H9 (cell line): Measurements from ENCODE around the gene COG8. TPM values are rescaled to one million over a fixed set of nuclear protein-coding genes. Genes with fewer than 3 reads are reported as not detected.

Experiments used
- DNase-seq: peaks from one replicate; pipeline ENCODE4 v3.0.0-alpha.2; 2017
- H2AFZ ChIP-seq: one replicate; pipeline ENCODE4 v1.6.1; 2013; ENCODE audit warnings: mild to moderate bottlenecking, low read length, control low read depth, moderate library complexity
- H2AK5ac ChIP-seq: 2 replicates; pipeline ENCODE4 v1.6.1; 2013; ENCODE audit warnings: low read length, control low read depth, mixed read lengths; ENCODE audit not compliant: insufficient read length
- H2BK120ac ChIP-seq: one replicate; pipeline ENCODE4 v1.6.1; 2013; ENCODE audit warnings: low read depth, mild to moderate bottlenecking, low read length, control low read depth, inconsistent platforms; ENCODE audit not compliant: poor library complexity, severe bottlenecking
- H2BK12ac ChIP-seq: 2 replicates; pipeline ENCODE4 v1.6.1; 2013; ENCODE audit warnings: low read length, control low read depth, mixed read lengths, low read depth; ENCODE audit not compliant: insufficient read length
- H2BK15ac ChIP-seq: 2 replicates; pipeline ENCODE4 v1.6.1; 2013; ENCODE audit warnings: low read depth, low read length, control low read depth
- H2BK20ac ChIP-seq: one replicate; pipeline ENCODE4 v1.6.1; 2013; ENCODE audit warnings: low read depth, mild to moderate bottlenecking, low read length, control low read depth, inconsistent platforms; ENCODE audit not compliant: poor library complexity, severe bottlenecking
- H2BK5ac ChIP-seq: 2 replicates; pipeline ENCODE4 v1.6.1; 2013; ENCODE audit warnings: low read length, control low read depth, mixed read lengths; ENCODE audit not compliant: insufficient read length
- H3K14ac ChIP-seq: 2 replicates; pipeline ENCODE4 v1.6.1; 2013; ENCODE audit warnings: low read length, control low read depth; ENCODE audit not compliant: insufficient read depth
- H3K18ac ChIP-seq: 2 replicates; pipeline ENCODE4 v1.6.1; 2013; ENCODE audit warnings: low read depth, mild to moderate bottlenecking, mixed read lengths, low read length, control low read depth; ENCODE audit not compliant: insufficient read length
- H3K23ac ChIP-seq: 2 replicates; pipeline ENCODE4 v1.6.1; 2013; ENCODE audit warnings: low read length, control low read depth, mixed read lengths, low read depth; ENCODE audit not compliant: insufficient read length
- H3K23me2 ChIP-seq: 2 replicates; pipeline ENCODE4 v1.6.1; 2013; ENCODE audit warnings: low read depth, mild to moderate bottlenecking, mixed read lengths, low read length, control low read depth; ENCODE audit not compliant: insufficient read length, poor library complexity, severe bottlenecking
- H3K27ac ChIP-seq: 2 replicates; pipeline ENCODE4 v1.5.1; 2013; ENCODE audit warnings: low read length, control low read depth, mixed read lengths, low read depth; ENCODE audit not compliant: insufficient read length
- H3K27me3 ChIP-seq: 2 replicates; pipeline ENCODE4 v1.6.1; 2013; ENCODE audit warnings: low read length, control low read depth, inconsistent platforms; ENCODE audit not compliant: insufficient read depth
- H3K4ac ChIP-seq: 2 replicates; pipeline ENCODE4 v1.6.1; 2013; ENCODE audit warnings: low read depth, mild to moderate bottlenecking, control low read depth, inconsistent platforms, low read length, moderate library complexity
- H3K4me1 ChIP-seq: 2 replicates; pipeline ENCODE4 v1.6.1; 2013; ENCODE audit warnings: low read length, control low read depth, inconsistent platforms; ENCODE audit not compliant: insufficient read depth
- H3K4me2 ChIP-seq: 2 replicates; pipeline ENCODE4 v1.6.1; 2013; ENCODE audit warnings: low read length, control low read depth, mixed read lengths; ENCODE audit not compliant: insufficient read length, insufficient read depth
- H3K56ac ChIP-seq: 2 replicates; pipeline ENCODE4 v1.6.1; 2013; ENCODE audit warnings: low read depth, mild to moderate bottlenecking, mixed read lengths, low read length, control low read depth; ENCODE audit not compliant: insufficient read length
- H3K79me1 ChIP-seq: 2 replicates; pipeline ENCODE4 v1.6.1; 2013; ENCODE audit warnings: low read depth, mild to moderate bottlenecking, moderate library complexity, low read length, control low read depth, inconsistent platforms; ENCODE audit not compliant: insufficient read depth, poor library complexity, severe bottlenecking
- H3K79me2 ChIP-seq: 2 replicates; pipeline ENCODE4 v1.6.1; 2013; ENCODE audit warnings: low read length, control low read depth, inconsistent platforms; ENCODE audit not compliant: insufficient read depth
- H3K9ac ChIP-seq: 2 replicates; pipeline ENCODE4 v1.6.1; 2013; ENCODE audit warnings: low read length, control low read depth, mixed read lengths; ENCODE audit not compliant: insufficient read length; ENCODE audit errors: extremely low read depth
- H3K9me3 ChIP-seq: one replicate; pipeline ENCODE4 v1.6.1; 2013; ENCODE audit warnings: low read depth, low read length, inconsistent platforms; ENCODE audit not compliant: control insufficient read depth
- H3T11ph ChIP-seq: one replicate; pipeline ENCODE4 v1.6.1; 2013; ENCODE audit warnings: mild to moderate bottlenecking, low read length, control low read depth, inconsistent platforms
- H4K20me1 ChIP-seq: one replicate; pipeline ENCODE4 v1.6.1; 2013; ENCODE audit not compliant: control insufficient read depth, insufficient read length, insufficient read depth
- H4K5ac ChIP-seq: 2 replicates; pipeline ENCODE4 v1.6.1; 2013; ENCODE audit warnings: low read depth, mild to moderate bottlenecking, mixed read lengths, low read length, control low read depth; ENCODE audit not compliant: insufficient read length
- H4K8ac ChIP-seq: replicated peaks from 2 replicates; pipeline ENCODE4 v1.6.1; 2013; ENCODE audit warnings: low read length, control low read depth, mixed read lengths, low read depth; ENCODE audit not compliant: insufficient read length
- H4K91ac ChIP-seq: 2 replicates; pipeline ENCODE4 v1.6.1; 2013; ENCODE audit warnings: low read depth, mild to moderate bottlenecking, moderate library complexity, mixed read lengths, low read length, control low read depth; ENCODE audit not compliant: insufficient read length
- H3K27ac Mint-ChIP-seq, 3 experiments: 2 replicates in 2 of 3; 3 replicates in 1 of 3; pipeline ENCODE4 v1.8.0; 2020 to 2021; ENCODE audit warnings: mixed read lengths in 3 of 3, mild to moderate bottlenecking in 1 of 3, moderate library complexity in 1 of 3
- H3K27me3 Mint-ChIP-seq: 2 replicates; pipeline ENCODE4 v1.8.0; 2021; ENCODE audit warnings: low read depth, mild to moderate bottlenecking, moderate library complexity, mixed read lengths
- H3K36me3 Mint-ChIP-seq, 3 experiments: 2 replicates in 2 of 3; 3 replicates in 1 of 3; pipeline ENCODE4 v1.8.0; 2020 to 2021; ENCODE audit warnings: low read depth in 3 of 3, mixed read lengths in 3 of 3; ENCODE audit not compliant: insufficient read depth in 1 of 3
- H3K4me1 Mint-ChIP-seq, 2 experiments: 2 replicates each; pipeline ENCODE4 v1.8.0; 2020; ENCODE audit warnings: mixed read lengths in 2 of 2
- H3K4me3 Mint-ChIP-seq, 2 experiments: 2 replicates in 1 of 2; 3 replicates in 1 of 2; pipeline ENCODE4 v1.8.0; 2020 to 2021; ENCODE audit warnings: mild to moderate bottlenecking in 2 of 2, mixed read lengths in 2 of 2, moderate library complexity in 1 of 2
- H3K9me3 Mint-ChIP-seq, 2 experiments: 2 replicates in 1 of 2; 3 replicates in 1 of 2; pipeline ENCODE4 v1.8.0; 2020; ENCODE audit warnings: mild to moderate bottlenecking in 2 of 2, mixed read lengths in 2 of 2, moderate library complexity in 1 of 2
- CTCF ChIP-seq: fragments of 200-600 bp; sonication (generic); conservative IDR thresholded peaks from 3 replicates; pipeline ENCODE4 v1.8.0; 2021; ENCODE audit warnings: antibody characterized with exemption, mild to moderate bottlenecking
- WGBS: extraction: QIAGEN DNeasy Blood & Tissue Kit; methylation state at CpG from one replicate; pipeline ENCODE4 v1.1.7; 2013; ENCODE audit warnings: missing lambda C conversion rate, low lambda C conversion rate, mixed read lengths; ENCODE audit not compliant: insufficient read length; ENCODE audit errors: extremely low coverage; 5-methylcytosine and 5-hydroxymethylcytosine counted together
- total RNA-seq: library from RNA; stranded (reverse); gene quantifications from 2 replicates; pipeline ENCODE4 v1.2.1, GENCODE V29; 2021

The COG8 gene
- total RNA-seq, 1 experiment from 2014 or later: 52.3 TPM

- no peaks in the 10 kb centered on the region for H3K27me3 ChIP-seq
- no peak overlapping the region for H2BK5ac ChIP-seq
- WGBS: no CpG with 5 or more reads among the region's 4 CpGs
- H3K79me2 ChIP-seq: no peaks in the 10 kb centered on the region
- H3K18ac ChIP-seq: no peak overlapping the region
- Mint-ChIP-seq H3K4me3 (no peak overlapping the region), H3K9me3 (no peaks in the 10 kb centered on the region), H3K27me3 (no peaks in the 10 kb centered on the region), H3K36me3 (peaks cover 0 to 18% (median 4%) of the 10 kb centered on the region in 3 experiments; a peak in 6 of 7 replicates), H3K4me1 (no peaks in the 10 kb centered on the region), H3K27ac (peak overlapping the region in 1 of 3 experiments; percentile 22; a peak in 1 of 7 replicates)
- H4K91ac ChIP-seq: no peak overlapping the region
- no peak overlapping the region for H2BK15ac ChIP-seq
- no peak overlapping the region for H3K23ac ChIP-seq
- no peak overlapping the region for H2AK5ac ChIP-seq
- H3K4me1 ChIP-seq: no peaks in the 10 kb centered on the region
- H3K56ac ChIP-seq: no peak overlapping the region
- no peak overlapping the region for H3K14ac ChIP-seq
- no peak for DNase-seq
- H3K23me2 ChIP-seq: no peaks in the 10 kb centered on the region
- H4K5ac ChIP-seq: no peak overlapping the region
- no peak for TF ChIP-seq CTCF
- no peaks in the 10 kb centered on the region for H4K20me1 ChIP-seq
- no peak overlapping the region for H3K27ac ChIP-seq
- H2BK120ac ChIP-seq: no peak overlapping the region
- H3K9me3 ChIP-seq: no peaks in the 10 kb centered on the region
- no peak overlapping the region for H3T11ph ChIP-seq
- H3K4ac ChIP-seq: no peak overlapping the region
- no peak overlapping the region for H2BK12ac ChIP-seq
- no peak overlapping the region for H3K4me2 ChIP-seq
- no peak overlapping the region for H2AFZ ChIP-seq
- no peaks in the 10 kb centered on the region for H3K79me1 ChIP-seq
- H4K8ac ChIP-seq: no peak overlapping the region
- no peak overlapping the region for H3K9ac ChIP-seq
- H2BK20ac ChIP-seq: no peak overlapping the region
These were observed 37.1 kb downstream of the COG8 start for GRCh38 chr16:69302301-69302700.
